NCI-H2171 (cell line): ENCODE results near the gene PRSS57.
"Not testable (repeated sequence)": the region's sequence is repeated elsewhere in the genome, so short reads cannot be mapped to it uniquely, and the experiment has no call there.

Source experiments
- DNase-seq: peaks from one replicate; lab custom pipeline; 2025; lab: John Stamatoyannopoulos, UW

The PRSS57 gene

GRCh38 chr19:674282-675151 lies 20.7 kb downstream of the PRSS57 start:
- no peak for DNase-seq

- no peak for DNase-seq
Measured at GRCh38 chr19:670609-671075, 24.6 kb downstream of the PRSS57 start.

- not testable (repeated sequence) for DNase-seq
Measured at GRCh38 chr19:668675-669434, 26.4 kb downstream of the PRSS57 start.

GRCh38 chr19:666985-667573 lies 28.2 kb downstream of the PRSS57 start:
- not testable (repeated sequence) for DNase-seq

- peak; percentile 79 for DNase-seq
Measured at GRCh38 chr19:664913-665443, 30.3 kb downstream of the PRSS57 start.

- DNase-seq = no peak
Measured at GRCh38 chr19:663682-664117, 31.6 kb downstream of the PRSS57 start.

- peak; percentile 90 for DNase-seq
Measured at GRCh38 chr19:662962-663681, 32.1 kb downstream of the PRSS57 start, which contains the start of gene RNF126. Gene RNF126 (minus strand): TSS chr19:663214. CDS start chr19:663121, 93 bp downstream.

- DNase-seq = no peak
Measured at GRCh38 chr19:662207-662961, 32.9 kb downstream of the PRSS57 start.

- DNase-seq = no peak
Measured at GRCh38 chr19:661427-662196, 33.6 kb downstream of the PRSS57 start.

- DNase-seq = no peak
Measured at GRCh38 chr19:660793-661426, 34.3 kb downstream of the PRSS57 start.

GRCh38 chr19:658916-659839 lies 36.1 kb downstream of the PRSS57 start:
- no peak for DNase-seq

- DNase-seq = no peak
Measured at GRCh38 chr19:658059-658839, 37.0 kb downstream of the PRSS57 start.

- DNase-seq = no peak
Measured at GRCh38 chr19:657611-658010, 37.6 kb downstream of the PRSS57 start.

- DNase-seq = no peak
Measured at GRCh38 chr19:656751-657559, 38.3 kb downstream of the PRSS57 start.

- no peak for DNase-seq
Measured at GRCh38 chr19:655691-656090, 39.6 kb downstream of the PRSS57 start.

GRCh38 chr19:653425-653824 lies 41.8 kb downstream of the PRSS57 start:
- DNase-seq = no peak
